RWPE2 (cell line): ENCODE measurements around the gene TEKTIP1.
A peak's percentile ranks its signal among the peaks of the same experiment; 100 is the strongest.

Experiments
- ATAC-seq: fragments of 200-7000 bp; cut with Tn5 transposase; 3 replicates; pipeline ENCODE4 v1.9.1; 2021; ENCODE audit warnings: low read depth
- DNase-seq: peaks from one replicate; pipeline ENCODE4 v3.0.0-alpha.2; 2020; ENCODE audit warnings: low spot score
- H3K27ac ChIP-seq: fragments of 450-650 bp; 2 replicates; pipeline ENCODE4 v1.5.1; 2017; ENCODE audit warnings: mild to moderate bottlenecking; ENCODE audit not compliant: poor library complexity, severe bottlenecking
- H3K27me3 ChIP-seq: fragments of 250-450 bp; sonication (Bioruptor Pico); 2 replicates; pipeline ENCODE4 v1.5.1; 2021; ENCODE audit warnings: mild to moderate bottlenecking, moderate library complexity; ENCODE audit not compliant: insufficient read depth, poor library complexity, severe bottlenecking
- H3K36me3 ChIP-seq: fragments of 250-450 bp; sonication (Bioruptor Pico); 2 replicates; pipeline ENCODE4 v1.5.1; 2020; ENCODE audit warnings: low read depth, mild to moderate bottlenecking, moderate library complexity
- H3K4me1 ChIP-seq: fragments of 250-450 bp; sonication (Bioruptor Pico); 2 replicates; pipeline ENCODE4 v1.5.1; 2021; ENCODE audit warnings: mild to moderate bottlenecking, moderate library complexity; ENCODE audit not compliant: insufficient read depth, poor library complexity, severe bottlenecking
- H3K4me3 ChIP-seq: fragments of 250-450 bp; sonication (Bioruptor Pico); 2 replicates; pipeline ENCODE4 v1.5.1; 2021; ENCODE audit warnings: mild to moderate bottlenecking, moderate library complexity; ENCODE audit not compliant: severe bottlenecking
- H3K9me3 ChIP-seq: fragments of 250-450 bp; sonication (Bioruptor Pico); 2 replicates; pipeline ENCODE4 v1.5.1; 2021; ENCODE audit warnings: mild to moderate bottlenecking, moderate library complexity; ENCODE audit not compliant: severe bottlenecking
- TF ChIP-seq, protein P1 (sequence below): fragments of 450-650 bp; IDR thresholded peaks from one replicate; pipeline ENCODE4 v1.5.1; 2017; ENCODE audit warnings: mild to moderate bottlenecking, moderate library complexity; ENCODE audit not compliant: poor library complexity, severe bottlenecking

Gene TEKTIP1

DNA sequence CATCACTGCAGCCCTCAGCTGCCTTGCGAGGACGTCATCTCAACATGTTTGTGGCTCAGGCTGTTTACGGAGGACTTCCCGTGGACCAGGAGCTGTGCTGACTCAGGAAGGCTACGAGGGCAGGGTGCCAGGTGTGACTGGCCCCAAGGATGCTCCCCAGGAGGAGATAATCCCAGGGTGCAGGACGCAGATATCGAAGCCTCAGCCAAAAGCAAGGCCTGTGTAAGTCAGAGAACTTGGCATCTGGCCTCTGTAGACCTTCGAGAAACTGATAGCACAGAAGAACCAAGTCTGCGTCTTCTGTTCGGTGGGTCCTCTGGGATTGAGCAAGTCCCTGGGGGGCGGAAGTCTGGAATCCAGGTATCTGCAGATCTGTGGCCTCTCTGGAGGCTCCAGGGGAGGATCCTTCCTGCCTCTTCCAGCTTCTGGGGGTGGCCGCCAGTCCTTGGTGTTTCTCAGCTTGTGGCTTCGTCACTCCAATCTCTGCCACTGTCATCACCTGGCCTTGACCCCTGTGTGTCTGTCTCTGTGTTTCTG, 35.9 kb upstream of the TEKTIP1 start:
- ATAC-seq (no peak), DNase-seq (no peak)
- H3K27me3 ChIP-seq: no peaks in the 10 kb centered on the region
- TF ChIP-seq, protein P1, sequence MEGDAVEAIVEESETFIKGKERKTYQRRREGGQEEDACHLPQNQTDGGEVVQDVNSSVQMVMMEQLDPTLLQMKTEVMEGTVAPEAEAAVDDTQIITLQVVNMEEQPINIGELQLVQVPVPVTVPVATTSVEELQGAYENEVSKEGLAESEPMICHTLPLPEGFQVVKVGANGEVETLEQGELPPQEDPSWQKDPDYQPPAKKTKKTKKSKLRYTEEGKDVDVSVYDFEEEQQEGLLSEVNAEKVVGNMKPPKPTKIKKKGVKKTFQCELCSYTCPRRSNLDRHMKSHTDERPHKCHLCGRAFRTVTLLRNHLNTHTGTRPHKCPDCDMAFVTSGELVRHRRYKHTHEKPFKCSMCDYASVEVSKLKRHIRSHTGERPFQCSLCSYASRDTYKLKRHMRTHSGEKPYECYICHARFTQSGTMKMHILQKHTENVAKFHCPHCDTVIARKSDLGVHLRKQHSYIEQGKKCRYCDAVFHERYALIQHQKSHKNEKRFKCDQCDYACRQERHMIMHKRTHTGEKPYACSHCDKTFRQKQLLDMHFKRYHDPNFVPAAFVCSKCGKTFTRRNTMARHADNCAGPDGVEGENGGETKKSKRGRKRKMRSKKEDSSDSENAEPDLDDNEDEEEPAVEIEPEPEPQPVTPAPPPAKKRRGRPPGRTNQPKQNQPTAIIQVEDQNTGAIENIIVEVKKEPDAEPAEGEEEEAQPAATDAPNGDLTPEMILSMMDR: no peak
- H3K9me3 ChIP-seq: no peaks in the 10 kb centered on the region
- H3K27ac ChIP-seq: no peak overlapping the region
- peaks cover 4% of the 10 kb centered on the region; the same call in 1 of the 2 replicates for H3K36me3 ChIP-seq
- peaks cover 7% of the 10 kb centered on the region for H3K4me1 ChIP-seq
- H3K4me3 ChIP-seq: no peak overlapping the region

DNA sequence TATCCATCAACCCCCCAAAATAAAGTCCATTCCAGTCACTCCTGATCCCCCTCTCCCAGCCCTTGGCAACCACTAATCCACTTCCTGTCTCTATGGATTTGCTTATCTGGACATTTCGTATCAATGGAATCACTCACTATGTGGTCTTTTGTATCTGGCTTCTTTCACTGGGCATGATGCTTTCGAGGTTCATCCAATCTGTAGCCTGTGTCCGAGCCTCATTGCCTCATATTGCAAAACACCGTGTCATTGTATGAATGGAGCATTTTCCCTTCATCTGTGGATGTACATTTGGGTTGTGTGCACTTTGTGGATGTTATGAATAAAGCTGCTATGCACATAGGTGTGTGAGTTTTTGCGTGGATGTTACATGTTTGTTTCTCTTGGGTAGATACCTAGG, 34.2 kb upstream of the TEKTIP1 start:
- Histone ChIP-seq H3K9me3 (no peaks in the 10 kb centered on the region), H3K4me1 (peaks cover 15% of the 10 kb centered on the region), H3K27me3 (no peaks in the 10 kb centered on the region), H3K27ac (peak overlapping the region; percentile 74), H3K4me3 (no peak overlapping the region), H3K36me3 (peaks cover 18% of the 10 kb centered on the region)
- DNase-seq: no peak
- TF ChIP-seq, protein P1: no peak
- no peak for ATAC-seq

DNA sequence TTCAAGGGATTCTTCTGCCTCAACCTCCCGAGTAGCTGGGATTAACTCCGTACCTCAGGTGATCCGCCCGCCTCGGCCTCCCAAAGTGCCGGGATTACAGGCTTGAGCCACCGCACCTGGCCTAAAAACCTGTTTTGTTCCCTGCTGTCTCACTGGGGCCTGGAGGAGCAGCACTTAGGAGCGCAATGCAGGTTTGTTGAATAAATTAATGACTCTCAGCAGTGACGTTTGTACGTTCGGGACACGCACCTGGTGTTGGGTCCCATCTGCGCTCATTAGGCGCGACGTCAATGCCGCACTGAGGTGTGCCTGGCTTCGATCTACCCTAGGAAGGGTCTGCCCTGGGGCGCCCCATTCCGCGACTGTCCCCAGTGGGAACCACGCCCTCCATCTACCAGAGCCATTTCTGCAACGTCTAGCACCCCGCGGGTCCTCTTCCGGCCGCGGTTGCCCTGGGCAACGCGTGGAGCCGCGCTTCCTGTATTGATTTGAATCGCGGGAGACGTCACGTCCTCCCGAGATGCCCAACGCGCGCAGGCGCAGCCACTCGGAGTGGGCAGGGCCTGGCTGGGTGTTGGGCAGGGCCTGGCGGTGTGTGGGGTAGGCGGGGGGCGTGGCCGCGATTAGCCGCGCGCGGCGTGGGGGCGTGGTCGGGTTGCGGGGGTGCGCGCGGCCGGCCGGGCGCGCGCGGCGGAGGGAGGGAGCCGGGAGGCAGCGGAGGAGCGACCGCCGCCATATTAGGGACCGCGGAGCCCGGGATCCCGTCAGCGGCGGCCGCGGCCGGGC, 33.2 kb upstream of the TEKTIP1 start, which contains the start of gene FZR1:
Gene FZR1, plus strand, starts transcription at position 714 of the 786 bp plus-strand sequence. CDS start 16,679 bp downstream, outside the sequence.
- DNase-seq (peak; percentile 96), ATAC-seq (peak; percentile 81)
- peak within 1 kb of the TSS; percentile 98 for H3K4me3 ChIP-seq
- peak within 1 kb of the TSS; percentile 74 for H3K27ac ChIP-seq
- no peaks in the 10 kb centered on the region for H3K27me3 ChIP-seq
- TF ChIP-seq, protein P1: no peak
- no peaks in the 10 kb centered on the region for H3K9me3 ChIP-seq
- peaks cover 19% of the 10 kb centered on the region for H3K4me1 ChIP-seq
- H3K36me3 ChIP-seq: peaks cover 28% of the 10 kb centered on the region

DNA sequence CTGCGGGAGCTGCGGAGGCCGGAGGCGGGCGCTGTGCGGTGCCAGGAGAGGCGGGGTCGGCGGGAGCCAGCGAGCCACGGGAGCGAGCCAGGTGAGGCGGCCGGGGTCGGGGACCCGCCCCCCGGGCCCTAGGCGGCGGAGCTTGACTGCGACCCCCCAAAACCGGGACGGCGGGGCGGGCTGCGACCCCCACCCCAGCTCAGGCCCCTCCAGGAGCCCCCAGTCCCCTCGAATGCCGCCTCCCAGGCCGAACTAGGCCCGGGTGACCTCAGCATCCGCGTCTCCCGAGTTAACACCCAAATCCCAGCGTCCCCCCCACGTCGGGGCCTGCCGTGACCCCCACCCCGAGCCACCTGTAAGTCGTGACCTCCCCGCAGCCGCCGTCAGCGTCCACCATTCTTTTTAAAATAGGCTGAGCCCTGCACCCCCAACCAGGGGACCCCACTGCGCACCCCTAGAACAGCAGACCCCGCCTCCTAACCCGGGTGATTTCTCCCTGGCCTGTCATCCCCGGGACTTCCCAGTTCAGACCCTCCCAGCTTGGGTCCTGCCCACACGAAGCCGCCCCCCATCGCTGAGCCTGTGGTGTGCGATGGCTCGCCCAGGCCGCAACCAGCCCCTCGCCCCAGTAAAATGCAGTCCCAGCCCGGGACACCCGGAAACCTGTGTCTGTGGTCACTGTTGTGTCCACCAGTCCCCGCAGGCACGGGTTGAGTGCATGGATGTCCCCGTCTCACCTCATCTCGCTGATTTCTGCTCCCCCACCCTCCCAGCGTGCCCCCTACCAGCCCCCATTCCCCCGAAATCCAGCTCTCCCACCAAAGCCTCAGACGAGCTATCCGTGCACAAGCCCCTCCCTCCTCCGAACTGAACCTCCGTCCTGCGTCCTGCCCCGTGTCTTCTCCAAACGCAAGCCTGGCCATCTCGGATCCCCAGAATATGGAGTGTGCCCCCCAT, 32.3 kb upstream of the TEKTIP1 start:
- ATAC-seq (0 out of 3 replicates have a peak, but pooled peaks have one; percentile 11), DNase-seq (peak; percentile 47)
- peak overlapping the region; percentile 74 for H3K27ac ChIP-seq
- peaks cover 33% of the 10 kb centered on the region for H3K36me3 ChIP-seq
- peak overlapping the region; percentile 98 for H3K4me3 ChIP-seq
- TF ChIP-seq, protein P1: no peak
- H3K4me1 ChIP-seq: peaks cover 19% of the 10 kb centered on the region
- no peaks in the 10 kb centered on the region for H3K9me3 ChIP-seq
- H3K27me3 ChIP-seq: no peaks in the 10 kb centered on the region
